IPS DF 6.9 (cell line): ENCODE results near the gene STRN3.
A peak's percentile ranks its signal among the peaks of the same experiment; 100 is the strongest.

ENCODE experiments used
- DNase-seq: peaks from one replicate; pipeline ENCODE4 v3.0.0-alpha.2; 2013; ENCODE audit warnings: low read depth, low spot score
- H3K27ac ChIP-seq: one replicate; pipeline ENCODE4 v1.5.1; 2013; ENCODE audit warnings: low read length, control low read depth
- H3K27me3 ChIP-seq: 2 replicates; pipeline ENCODE4 v1.6.1; 2013; ENCODE audit warnings: mild to moderate bottlenecking, low read length; ENCODE audit not compliant: control insufficient read depth, insufficient read depth
- H3K36me3 ChIP-seq: 2 replicates; pipeline ENCODE4 v1.6.1; 2013; ENCODE audit warnings: low read length; ENCODE audit not compliant: control insufficient read depth, insufficient read depth
- H3K4me1 ChIP-seq: 2 replicates; pipeline ENCODE4 v1.6.1; 2013; ENCODE audit warnings: low read length; ENCODE audit not compliant: control insufficient read depth, insufficient read depth
- H3K4me3 ChIP-seq: 2 replicates; pipeline ENCODE4 v1.5.1; 2013; ENCODE audit warnings: mild to moderate bottlenecking, low read length
- H3K9me3 ChIP-seq: 2 replicates; pipeline ENCODE4 v1.6.1; 2013; ENCODE audit warnings: low read length, inconsistent platforms; ENCODE audit not compliant: control insufficient read depth, insufficient read depth
- WGBS: extraction: QIAGEN DNeasy Blood & Tissue Kit; methylation state at CpG from one replicate; pipeline ENCODE4 v1.1.7; 2013; ENCODE audit warnings: mixed read lengths, missing lambda C conversion rate; ENCODE audit not compliant: insufficient read length, insufficient coverage; 5-methylcytosine and 5-hydroxymethylcytosine counted together

Gene STRN3

GRCh38 chr14:30874999-30875787 is 151.0 kb downstream of the STRN3 start:
- Histone ChIP-seq H3K4me3 (peak overlapping the region; percentile 25; the same call in 1 of the 2 replicates), H3K4me1 (0 out of 2 replicates have a peak, but pooled peaks cover 3% of the 10 kb centered on the region), H3K36me3 (no peaks in the 10 kb centered on the region), H3K27ac (no peak overlapping the region), H3K27me3 (peaks cover 17% of the 10 kb centered on the region; the same call in 1 of the 2 replicates), H3K9me3 (no peaks in the 10 kb centered on the region)
- WGBS, result no CpG with 5 or more reads among the region's 48 CpGs
- DNase-seq, result no peak

DNA sequence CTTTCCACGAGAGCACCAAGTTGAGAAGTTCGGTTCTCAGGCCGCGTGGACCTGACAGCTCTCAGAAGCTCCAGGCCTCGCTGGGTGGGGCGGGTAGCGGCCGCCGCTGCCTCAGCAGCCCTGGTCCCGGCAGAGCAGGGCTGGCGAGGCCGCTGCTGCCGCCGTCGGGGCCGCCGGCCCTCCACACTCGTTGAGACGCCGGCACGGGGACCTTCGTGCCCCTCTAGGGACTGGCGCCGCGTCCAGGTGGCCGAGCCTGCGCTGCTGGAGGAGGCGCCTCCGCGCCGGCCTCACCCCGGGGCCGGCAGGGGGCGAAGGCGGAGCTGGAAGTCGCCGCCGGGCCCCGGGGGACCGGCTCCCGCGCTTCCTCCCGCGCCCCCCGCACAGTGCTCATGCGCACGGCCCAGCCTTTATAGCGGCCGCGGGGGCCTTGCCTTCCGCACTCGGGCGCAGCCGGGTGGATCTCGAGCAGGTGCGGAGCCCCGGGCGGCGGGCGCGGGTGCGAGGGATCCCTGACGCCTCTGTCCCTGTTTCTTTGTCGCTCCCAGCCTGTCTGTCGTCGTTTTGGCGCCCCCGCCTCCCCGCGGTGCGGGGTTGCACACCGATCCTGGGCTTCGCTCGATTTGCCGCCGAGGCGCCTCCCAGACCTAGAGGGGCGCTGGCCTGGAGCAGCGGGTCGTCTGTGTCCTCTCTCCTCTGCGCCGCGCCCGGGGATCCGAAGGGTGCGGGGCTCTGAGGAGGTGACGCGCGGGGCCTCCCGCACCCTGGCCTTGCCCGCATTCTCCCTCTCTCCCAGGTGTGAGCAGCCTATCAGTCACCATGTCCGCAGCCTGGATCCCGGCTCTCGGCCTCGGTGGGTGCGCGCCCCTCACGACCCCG is 151.8 kb downstream of the STRN3 start, which contains the start of gene COCH:
TSS of gene COCH (plus strand) at position 440 of the 879 bp plus-strand sequence. CDS start at position 820, 380 bp downstream.
- DNase-seq, result no peak
- no CpG with 5 or more reads among the region's 99 CpGs for WGBS
- Histone ChIP-seq H3K4me1 (0 out of 2 replicates have a peak, but pooled peaks cover 3% of the 10 kb centered on the region), H3K9me3 (no peaks in the 10 kb centered on the region), H3K27me3 (peaks cover 17% of the 10 kb centered on the region; the same call in 1 of the 2 replicates), H3K36me3 (no peaks in the 10 kb centered on the region), H3K4me3 (peak within 1 kb of the TSS; percentile 25; the same call in 1 of the 2 replicates), H3K27ac (no peak within 1 kb of the TSS)

DNA sequence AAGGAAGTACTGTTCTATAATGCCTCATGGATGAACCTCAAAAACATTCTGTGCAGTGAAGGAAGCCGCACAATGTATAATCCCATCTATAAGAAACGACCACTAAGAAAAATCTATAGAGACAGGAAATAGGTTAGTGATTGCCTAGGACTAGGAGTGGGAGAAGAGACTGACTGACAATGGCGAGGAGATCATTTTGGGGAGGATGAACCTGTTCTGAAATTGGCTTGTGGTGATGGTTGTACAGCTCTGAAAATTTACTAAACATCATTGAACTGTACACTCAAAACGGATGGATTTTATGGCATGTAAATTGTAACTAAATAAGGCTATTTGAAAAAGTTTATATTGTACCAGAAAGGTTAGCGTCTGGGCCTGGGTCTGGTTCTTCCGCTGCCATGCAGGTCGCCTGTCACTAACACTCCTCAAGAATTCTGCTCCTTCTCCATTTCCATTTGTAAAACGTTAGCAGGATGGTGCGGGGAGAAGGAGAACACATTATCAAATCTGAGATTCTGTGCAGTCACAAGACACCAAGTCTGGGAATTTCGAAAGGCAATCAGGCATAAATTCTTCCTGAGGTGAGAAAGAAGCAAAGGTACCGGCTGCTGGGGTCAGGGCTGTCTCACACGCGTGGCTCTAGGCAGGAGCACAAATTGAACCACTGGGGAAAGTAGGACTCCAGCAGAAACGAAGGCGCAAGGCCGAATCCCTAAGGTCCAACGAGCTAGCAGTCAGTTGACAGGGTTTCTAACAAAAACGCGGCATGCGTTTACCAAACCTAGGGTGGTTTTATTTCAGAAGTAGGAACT is 152.7 kb downstream of the STRN3 start:
- WGBS, result no CpG with 5 or more reads among the region's 20 CpGs
- Histone ChIP-seq H3K4me3 (peak overlapping the region; percentile 25; the same call in 1 of the 2 replicates), H3K36me3 (no peaks in the 10 kb centered on the region), H3K4me1 (0 out of 2 replicates have a peak, but pooled peaks cover 3% of the 10 kb centered on the region), H3K27ac (no peak overlapping the region), H3K9me3 (no peaks in the 10 kb centered on the region), H3K27me3 (peaks cover 17% of the 10 kb centered on the region; the same call in 1 of the 2 replicates)
- DNase-seq, result no peak

- no peak overlapping the region for H3K4me3 ChIP-seq
- peaks cover 17% of the 10 kb centered on the region; the same call in 1 of the 2 replicates for H3K27me3 ChIP-seq
- no peaks in the 10 kb centered on the region for H3K36me3 ChIP-seq
- DNase-seq, result no peak
- WGBS, result no CpG with 5 or more reads among the region's 1 CpG
- H3K9me3 ChIP-seq, result no peaks in the 10 kb centered on the region
- H3K4me1 ChIP-seq, result 0 out of 2 replicates have a peak, but pooled peaks cover 3% of the 10 kb centered on the region
- no peak overlapping the region for H3K27ac ChIP-seq
Observed at GRCh38 chr14:30872602-30873001, 153.6 kb downstream of the STRN3 start.

DNA sequence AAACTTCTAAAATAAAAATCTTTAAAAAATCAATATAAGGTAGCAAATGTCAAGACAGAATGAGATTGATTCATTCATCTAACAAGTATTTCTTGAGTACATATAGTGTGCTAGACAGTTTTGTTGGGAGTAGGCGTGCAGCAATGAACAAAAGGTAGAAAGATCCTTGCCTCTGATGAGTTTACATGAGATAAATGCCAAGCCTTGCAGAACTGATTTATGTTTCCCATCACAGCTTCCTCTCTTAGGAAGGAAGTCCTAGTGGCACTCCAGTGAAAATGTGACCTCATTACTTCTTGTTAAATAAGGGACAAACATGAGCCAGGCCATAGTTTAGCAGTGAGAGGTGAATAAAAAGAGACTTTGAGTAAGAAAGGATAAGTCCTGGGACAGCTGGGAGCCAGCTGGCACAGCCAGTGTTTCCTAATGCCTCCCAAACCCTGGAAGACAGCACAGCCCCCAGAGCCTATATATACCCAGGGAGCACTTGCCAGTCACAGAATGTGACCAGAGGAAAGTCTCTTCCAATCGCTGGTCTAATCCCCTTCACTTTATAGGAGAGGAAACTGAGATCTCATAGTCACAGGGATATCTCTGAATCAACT is 156.5 kb downstream of the STRN3 start:
- no peak overlapping the region for H3K4me3 ChIP-seq
- no peaks in the 10 kb centered on the region for H3K9me3 ChIP-seq
- H3K36me3 ChIP-seq, result no peaks in the 10 kb centered on the region
- DNase-seq, result no peak
- H3K27ac ChIP-seq, result no peak overlapping the region
- peaks cover 7% of the 10 kb centered on the region; the same call in 1 of the 2 replicates for H3K27me3 ChIP-seq
- no CpG with 5 or more reads among the region's 2 CpGs for WGBS
- 0 out of 2 replicates have a peak, but pooled peaks cover 3% of the 10 kb centered on the region for H3K4me1 ChIP-seq

GRCh38 chr14:30868736-30869135 is 157.4 kb downstream of the STRN3 start:
- WGBS, result no CpG with 5 or more reads among the region's 5 CpGs
- H3K36me3 ChIP-seq, result no peaks in the 10 kb centered on the region
- H3K27me3 ChIP-seq, result peaks cover 3% of the 10 kb centered on the region; the same call in 1 of the 2 replicates
- 0 out of 2 replicates have a peak, but pooled peaks cover 3% of the 10 kb centered on the region for H3K4me1 ChIP-seq
- H3K4me3 ChIP-seq, result no peak overlapping the region
- H3K27ac ChIP-seq, result no peak overlapping the region
- no peak for DNase-seq
- H3K9me3 ChIP-seq, result no peaks in the 10 kb centered on the region

GRCh38 chr14:30864934-30865333 is 161.2 kb downstream of the STRN3 start:
- Histone ChIP-seq H3K9me3 (no peaks in the 10 kb centered on the region), H3K36me3 (no peaks in the 10 kb centered on the region), H3K4me1 (no peaks in the 10 kb centered on the region), H3K27ac (no peak overlapping the region), H3K27me3 (no peaks in the 10 kb centered on the region), H3K4me3 (no peak overlapping the region)
- no CpG with 5 or more reads among the region's 5 CpGs for WGBS
- no peak for DNase-seq

GRCh38 chr14:30861200-30861599 is 165.0 kb downstream of the STRN3 start:
- Histone ChIP-seq H3K4me3 (no peak overlapping the region), H3K9me3 (no peaks in the 10 kb centered on the region), H3K27ac (no peak overlapping the region), H3K36me3 (no peaks in the 10 kb centered on the region), H3K27me3 (no peaks in the 10 kb centered on the region), H3K4me1 (no peaks in the 10 kb centered on the region)
- DNase-seq, result no peak
- no CpG with 5 or more reads among the region's 1 CpG for WGBS

DNA sequence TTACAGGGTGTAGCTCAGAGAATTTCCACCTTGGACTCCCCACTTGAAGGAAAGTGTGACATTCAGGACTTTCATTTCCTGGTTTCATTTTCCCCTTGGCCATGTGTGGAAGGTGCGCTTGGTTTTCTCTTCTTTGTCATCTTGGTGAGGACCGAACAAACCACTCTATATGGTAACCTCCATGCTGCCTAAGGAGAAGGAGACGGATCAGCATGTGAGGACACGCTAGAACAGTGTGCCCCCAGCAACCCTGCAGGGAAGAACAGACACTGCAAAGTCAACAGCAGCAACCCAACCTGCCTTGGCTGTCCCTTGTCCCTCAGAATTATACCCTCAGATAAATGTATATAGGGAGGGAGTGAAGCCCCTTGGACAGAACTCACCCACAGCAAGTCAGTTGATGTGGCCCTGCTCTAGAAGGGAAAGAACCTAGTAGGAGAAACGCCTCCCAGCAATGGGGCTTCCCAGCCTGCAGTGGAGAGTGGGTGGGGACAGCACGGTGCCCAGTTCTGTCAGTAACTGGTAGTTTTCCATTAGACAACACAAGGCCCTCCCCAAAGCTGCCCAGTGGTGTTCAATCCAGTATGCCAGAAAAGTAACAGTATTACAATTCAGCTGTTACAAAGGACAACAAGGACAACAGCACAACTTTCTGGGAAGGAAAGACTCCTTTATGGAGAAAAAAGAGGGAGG is 170.7 kb downstream of the STRN3 start:
- WGBS, result no CpG with 5 or more reads among the region's 6 CpGs
- Histone ChIP-seq H3K9me3 (no peaks in the 10 kb centered on the region), H3K27me3 (no peaks in the 10 kb centered on the region), H3K4me1 (0 out of 2 replicates have a peak, but pooled peaks cover 1% of the 10 kb centered on the region), H3K36me3 (no peaks in the 10 kb centered on the region), H3K27ac (no peak overlapping the region), H3K4me3 (no peak overlapping the region)
- DNase-seq, result no peak
